Right hindlimb (tissue), 1 donor: ENCODE data around the gene DMD.

Experiments used
- DNase-seq: peaks from one replicate; pipeline ENCODE4 v3.0.0-alpha.2; 2018

The DMD gene

GRCh38 chrX:31832263-31832662, 1379.1 kb downstream of the DMD start:
- DNase-seq, result no peak

- DNase-seq, result no peak
Measured at GRCh38 chrX:31820430-31821210, 1390.7 kb downstream of the DMD start.

- DNase-seq, result no peak
Measured at GRCh38 chrX:31819455-31819854, 1391.9 kb downstream of the DMD start.

GRCh38 chrX:31811106-31811505, 1400.2 kb downstream of the DMD start:
- DNase-seq, result no peak

- no peak for DNase-seq
Measured at GRCh38 chrX:31808357-31808756, 1403.0 kb downstream of the DMD start.

- DNase-seq, result no peak
Measured at GRCh38 chrX:31807165-31807564, 1404.2 kb downstream of the DMD start.

GRCh38 chrX:31805781-31806180, 1405.6 kb downstream of the DMD start:
- no peak for DNase-seq

- no peak for DNase-seq
Measured at GRCh38 chrX:31800219-31800618, 1411.1 kb downstream of the DMD start.

GRCh38 chrX:31796624-31797023, 1414.7 kb downstream of the DMD start:
- DNase-seq, result no peak

GRCh38 chrX:31747411-31747810, 1463.9 kb downstream of the DMD start:
- DNase-seq, result no peak

GRCh38 chrX:31743004-31743403, 1468.3 kb downstream of the DMD start:
- DNase-seq, result no peak

GRCh38 chrX:31717474-31717873, 1493.9 kb downstream of the DMD start:
- no peak for DNase-seq

- no peak for DNase-seq
Measured at GRCh38 chrX:31715675-31716074, 1495.7 kb downstream of the DMD start.

GRCh38 chrX:31714797-31715196, 1496.6 kb downstream of the DMD start:
- no peak for DNase-seq

GRCh38 chrX:31713120-31713519, 1498.2 kb downstream of the DMD start:
- no peak for DNase-seq

- no peak for DNase-seq
Measured at GRCh38 chrX:31711166-31711565, 1500.2 kb downstream of the DMD start.

GRCh38 chrX:31708116-31708515, 1503.2 kb downstream of the DMD start:
- DNase-seq, result no peak

GRCh38 chrX:31706466-31706865, 1504.9 kb downstream of the DMD start:
- no peak for DNase-seq

GRCh38 chrX:31705816-31706215, 1505.5 kb downstream of the DMD start:
- DNase-seq, result no peak

- DNase-seq, result no peak
Measured at GRCh38 chrX:31704938-31705337, 1506.4 kb downstream of the DMD start.

- DNase-seq, result no peak
Measured at GRCh38 chrX:31702222-31702621, 1509.1 kb downstream of the DMD start.

- DNase-seq, result no peak
Measured at GRCh38 chrX:31697294-31697916, 1513.9 kb downstream of the DMD start.

GRCh38 chrX:31679861-31680260, 1531.5 kb downstream of the DMD start:
- no peak for DNase-seq

GRCh38 chrX:31670245-31670644, 1541.1 kb downstream of the DMD start:
- no peak for DNase-seq

GRCh38 chrX:31665454-31665853, 1545.9 kb downstream of the DMD start:
- DNase-seq, result no peak
